Urothelium cell line (cell line): ENCODE data around the gene NADSYN1.
"Not testable (repeated sequence)": the region's sequence is repeated elsewhere in the genome, so short reads cannot be mapped to it uniquely, and the experiment has no call there.

Experiments
- DNase-seq: peaks from one replicate; pipeline ENCODE4 v3.0.0; 2011; ENCODE audit warnings: low spot score, mixed read lengths
- FAIRE-seq: peaks from 2 replicates; lab custom pipeline; 2011; peaks lifted over from hg19 to GRCh38; lab: Jason Lieb, UNC

Gene NADSYN1

GRCh38 chr11:71518506-71519471, 65.8 kb downstream of the NADSYN1 start:
- DNase-seq: no peak
- FAIRE-seq: no peak

DNA sequence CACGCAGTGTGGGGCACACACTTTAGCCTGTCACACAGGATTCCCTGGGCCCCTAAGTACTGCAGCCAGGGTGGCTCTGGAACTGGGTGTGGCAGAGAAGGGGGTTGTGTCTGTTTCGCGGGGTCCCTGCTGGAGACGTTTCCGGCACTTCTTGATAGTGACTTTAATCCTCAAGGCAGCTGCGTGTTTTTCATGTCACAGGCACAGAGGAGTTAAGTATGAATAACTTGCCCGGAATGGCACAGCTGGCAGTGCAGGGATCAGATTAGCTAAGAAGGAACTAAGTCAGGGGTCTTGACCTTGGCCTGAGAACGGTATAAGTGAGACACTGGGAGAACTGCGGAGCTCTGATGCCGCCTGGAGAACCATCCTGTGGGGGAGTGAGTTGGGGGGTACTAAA, 66.5 kb downstream of the NADSYN1 start:
- FAIRE-seq: no peak
- DNase-seq: no peak

GRCh38 chr11:71525188-71525937, 72.4 kb downstream of the NADSYN1 start:
- FAIRE-seq (no peak), DNase-seq (no peak)

DNA sequence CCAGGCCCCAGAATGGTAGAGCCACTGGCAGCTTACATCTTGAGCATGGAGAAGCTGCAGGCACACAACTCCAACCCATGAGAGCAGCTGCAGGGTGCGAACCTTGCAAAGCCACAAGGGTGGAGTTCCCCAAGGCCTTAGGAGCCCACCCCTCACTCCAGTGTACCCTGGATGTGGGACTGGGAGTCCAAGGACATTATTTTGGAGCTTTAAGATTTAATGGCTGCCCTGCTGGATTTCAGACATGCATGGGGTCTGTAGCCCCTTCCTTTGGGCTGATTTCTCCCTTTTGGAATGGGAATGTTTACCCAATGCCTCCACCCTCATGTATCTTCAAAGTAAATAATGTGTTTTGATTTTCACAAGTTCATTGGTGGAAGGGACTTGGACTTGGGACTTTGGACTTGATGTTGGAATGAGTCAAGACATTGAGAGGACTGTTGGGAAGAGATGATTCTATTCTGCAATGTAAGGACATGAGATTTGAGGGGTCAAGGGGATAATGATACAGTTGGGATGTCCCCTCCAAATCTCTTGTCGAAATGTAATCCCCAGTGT, 73.0 kb downstream of the NADSYN1 start:
- no peak for FAIRE-seq
- no peak for DNase-seq

DNA sequence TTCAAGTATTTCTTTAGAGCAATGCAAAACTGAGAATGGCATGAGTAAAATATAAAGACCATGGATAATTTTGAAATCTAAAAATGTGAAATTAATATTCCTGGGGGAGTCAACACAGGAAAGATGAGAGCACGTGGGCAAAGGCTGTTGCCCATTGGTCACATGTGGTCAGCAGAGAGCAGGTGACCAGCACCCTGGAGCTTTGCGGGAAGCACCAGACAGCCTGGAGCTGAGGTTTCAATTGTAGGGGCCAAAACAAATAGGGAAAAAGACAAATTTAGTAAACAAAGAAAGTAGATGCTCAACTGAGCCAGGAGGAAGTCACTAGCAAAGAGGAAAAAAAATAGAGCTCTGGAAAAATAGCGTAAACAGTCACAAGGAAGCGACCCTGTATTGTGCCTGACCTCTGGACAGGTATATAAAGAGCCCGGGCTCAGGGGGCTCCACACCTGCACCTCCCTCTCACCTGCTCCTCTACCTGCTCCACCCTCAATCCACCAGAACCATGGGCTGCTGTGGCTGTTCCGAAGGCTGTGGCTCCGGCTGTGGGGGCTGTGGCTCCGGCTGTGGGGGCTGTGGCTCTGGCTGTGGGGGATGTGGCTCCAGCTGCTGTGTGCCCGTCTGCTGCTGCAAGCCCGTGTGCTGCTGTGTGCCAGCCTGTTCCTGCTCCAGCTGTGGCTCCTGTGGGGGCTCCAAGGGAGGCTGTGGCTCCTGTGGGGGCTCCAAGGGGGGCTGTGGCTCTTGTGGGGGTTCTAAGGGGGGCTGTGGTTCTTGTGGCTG, 74.0 kb downstream of the NADSYN1 start, which contains the start of gene KRTAP5-7:
Gene KRTAP5-7, plus strand, starts transcription at position 472 of the 780 bp plus-strand sequence. Its CDS starts 34 bp downstream, at position 506.
- not testable (repeated sequence) for FAIRE-seq, DNase-seq

GRCh38 chr11:71527576-71528210, 74.7 kb downstream of the NADSYN1 start:
- FAIRE-seq (no peak), DNase-seq (no peak)

- FAIRE-seq (no peak), DNase-seq (no peak)
Measured at GRCh38 chr11:71530602-71531001, 77.6 kb downstream of the NADSYN1 start.

GRCh38 chr11:71532036-71532610, 79.1 kb downstream of the NADSYN1 start:
- no peak for DNase-seq
- no peak for FAIRE-seq

DNA sequence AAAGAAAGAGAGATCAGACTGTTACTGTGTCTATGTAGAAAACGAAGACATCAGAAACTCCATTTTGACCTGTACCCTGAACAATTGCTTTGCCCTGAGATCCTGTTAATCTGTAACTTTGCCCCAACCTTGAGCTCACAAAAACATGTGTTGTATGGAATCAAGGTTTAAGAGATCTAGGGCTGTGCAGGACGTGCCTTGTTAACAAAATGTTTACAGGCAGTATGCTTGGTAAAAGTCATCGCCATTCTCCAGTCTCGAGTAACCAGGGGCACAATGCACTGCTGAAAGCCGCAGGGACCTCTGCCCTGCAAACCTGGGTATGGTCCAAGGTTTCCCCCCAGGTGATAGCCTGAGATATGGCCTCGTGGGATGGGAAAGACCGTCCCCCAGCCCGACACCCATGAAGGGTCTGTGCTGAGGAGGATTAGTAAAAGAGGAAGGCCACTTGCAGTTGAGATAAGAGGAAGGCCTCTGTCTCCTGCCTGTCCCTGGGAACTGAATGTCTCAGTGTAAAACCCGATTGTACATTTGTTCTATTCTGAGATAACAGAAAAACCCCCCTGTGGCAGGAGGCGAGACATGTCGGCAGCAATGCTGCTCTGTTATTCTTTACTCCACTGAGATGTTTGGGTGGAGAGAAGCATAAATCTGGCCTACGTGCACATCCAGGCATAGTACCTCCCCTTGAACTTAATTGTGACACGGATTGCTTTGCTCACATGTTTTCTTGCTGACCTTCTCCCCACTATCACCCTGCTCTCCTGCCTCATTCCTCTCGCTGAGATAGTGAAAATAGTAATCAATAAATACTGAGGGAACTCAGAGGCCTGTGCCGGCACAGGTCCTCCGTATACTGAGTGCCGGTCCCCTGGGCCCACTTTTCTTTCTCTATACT, 82.0 kb downstream of the NADSYN1 start:
- FAIRE-seq, DNase-seq: not testable (repeated sequence)

DNA sequence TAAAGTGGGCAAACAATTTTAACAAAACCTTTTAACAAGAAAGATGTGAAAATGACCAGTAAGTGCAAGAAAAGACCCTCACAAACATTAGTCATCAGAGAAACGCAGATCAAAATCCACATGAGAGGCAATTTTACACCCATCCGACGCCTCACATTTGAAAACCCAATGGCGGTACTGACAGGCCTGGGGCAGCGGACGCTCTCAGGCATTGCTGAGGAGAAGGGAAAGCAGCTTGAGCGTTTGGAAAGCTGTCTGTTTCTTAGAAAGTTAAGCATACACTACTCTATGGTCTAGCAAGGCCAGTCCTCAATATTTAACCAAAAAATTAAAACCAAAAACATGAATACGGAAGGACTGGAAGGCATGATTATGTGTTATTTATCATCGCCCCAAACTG, 82.8 kb downstream of the NADSYN1 start:
- DNase-seq (no peak), FAIRE-seq (no peak)

- no peak for DNase-seq
Measured at GRCh38 chr11:71537537-71537936, 84.5 kb downstream of the NADSYN1 start.

DNA sequence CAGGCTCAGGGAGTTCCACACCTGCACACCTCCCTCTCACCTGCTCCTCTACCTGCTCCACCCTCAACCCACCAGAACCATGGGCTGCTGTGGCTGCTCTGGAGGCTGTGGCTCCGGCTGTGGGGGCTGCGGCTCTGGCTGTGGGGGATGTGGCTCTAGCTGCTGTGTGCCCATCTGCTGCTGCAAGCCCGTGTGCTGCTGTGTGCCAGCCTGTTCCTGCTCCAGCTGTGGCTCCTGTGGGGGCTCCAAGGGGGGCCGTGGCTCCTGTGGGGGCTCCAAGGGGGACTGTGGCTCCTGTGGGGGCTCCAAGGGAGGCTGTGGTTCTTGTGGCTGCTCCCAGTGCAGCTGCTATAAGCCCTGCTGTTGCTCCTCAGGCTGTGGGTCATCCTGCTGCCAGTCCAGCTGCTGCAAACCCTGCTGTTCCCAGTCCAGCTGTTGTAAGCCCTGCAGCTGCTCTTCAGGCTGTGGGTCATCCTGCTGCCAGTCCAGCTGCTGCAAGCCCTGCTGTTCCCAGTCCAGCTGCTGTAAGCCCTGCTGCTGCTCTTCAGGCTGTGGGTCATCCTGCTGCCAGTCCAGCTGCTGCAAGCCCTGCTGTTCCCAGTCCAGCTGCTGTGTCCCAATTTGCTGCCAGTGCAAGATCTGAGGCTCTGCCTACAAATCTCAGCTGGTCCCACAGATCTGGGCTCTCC, 85.1 kb downstream of the NADSYN1 start, which contains the start of gene KRTAP5-8:
Gene KRTAP5-8, plus strand, starts transcription at position 49 of the 689 bp plus-strand sequence. Its CDS starts 31 bp downstream, at position 80.
- not testable (repeated sequence) for FAIRE-seq, DNase-seq

More at GRCh38 chr11:71537537-71537936, 84.5 kb downstream of the NADSYN1 start:
- FAIRE-seq: no peak

DNA sequence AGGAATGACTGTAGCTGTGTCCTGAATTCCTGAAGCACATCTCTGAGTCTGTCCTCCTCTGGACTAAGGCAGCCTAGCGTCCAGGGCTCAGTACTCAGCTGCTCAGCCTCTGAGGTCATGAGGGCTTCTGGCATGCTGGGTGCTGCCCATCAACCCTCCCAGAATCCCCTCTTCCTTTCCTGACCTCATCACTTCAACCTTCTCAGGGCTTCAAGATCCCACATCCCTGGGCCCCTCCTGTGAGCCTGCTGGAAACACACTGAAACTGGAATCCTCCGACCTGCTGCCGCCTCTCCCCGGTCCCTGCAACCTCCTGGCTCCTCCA, 85.6 kb downstream of the NADSYN1 start:
- DNase-seq (no peak), FAIRE-seq (no peak)

- FAIRE-seq: no peak
- DNase-seq: no peak
Measured at GRCh38 chr11:71539017-71539416, 86.0 kb downstream of the NADSYN1 start.

DNA sequence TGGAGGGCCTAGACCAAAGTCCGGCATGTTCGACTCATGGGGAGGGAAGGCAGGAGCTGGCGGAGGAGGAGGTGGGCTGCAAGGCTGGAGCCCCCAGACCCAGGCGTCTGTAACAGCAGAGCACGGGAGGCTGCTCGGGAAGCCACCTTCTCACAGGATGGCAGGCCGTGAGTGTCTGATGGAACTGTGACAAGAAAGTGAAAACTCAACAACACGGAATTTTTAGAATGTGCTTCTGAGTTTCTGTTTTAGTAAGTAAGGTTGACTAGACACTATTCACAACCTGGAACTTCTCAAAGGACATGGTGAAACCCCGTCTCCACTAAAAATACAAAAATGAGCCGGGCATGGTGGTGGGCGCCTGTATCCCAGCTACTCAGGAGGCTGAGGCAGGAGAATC, 87.0 kb downstream of the NADSYN1 start:
- FAIRE-seq, DNase-seq: not testable (repeated sequence)

DNA sequence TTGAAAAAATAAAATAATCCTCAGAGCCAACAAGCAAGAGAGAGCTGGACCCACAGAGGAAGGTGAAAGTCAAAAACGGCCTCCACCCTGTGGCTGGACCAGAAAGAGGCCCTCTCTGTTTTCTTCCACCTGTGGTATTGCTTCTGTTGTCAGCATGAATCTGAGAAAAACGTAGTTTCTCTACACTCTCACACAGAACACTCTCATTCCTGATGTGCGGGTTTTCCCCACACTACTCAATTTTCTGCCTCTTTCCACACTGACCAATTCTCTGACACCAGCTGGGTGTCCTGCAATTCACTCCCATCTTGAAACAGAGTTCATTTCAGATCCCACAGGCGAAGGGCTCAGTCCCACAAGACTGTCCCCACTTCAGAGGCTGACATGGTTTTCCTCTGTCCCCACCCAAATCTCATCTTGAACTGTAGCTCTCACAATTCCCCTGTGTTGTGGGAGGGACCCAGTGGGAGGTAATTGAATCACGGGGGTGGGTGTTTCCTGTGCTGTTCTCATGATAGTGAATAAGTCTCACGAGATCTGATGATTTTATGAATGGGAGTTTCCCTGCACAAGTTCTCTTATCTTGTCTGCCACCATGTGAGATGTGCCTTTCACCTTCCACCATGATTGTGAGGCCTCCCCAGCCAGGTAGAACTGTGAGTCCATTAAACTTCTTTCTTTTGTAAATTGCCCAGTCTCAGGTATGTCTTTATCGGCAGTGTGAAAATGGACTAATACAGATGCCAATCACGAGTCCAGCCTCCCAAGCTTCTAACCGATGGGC, 87.7 kb downstream of the NADSYN1 start:
- not testable (repeated sequence) for FAIRE-seq, DNase-seq

- FAIRE-seq (no peak), DNase-seq (no peak)
Measured at GRCh38 chr11:71542382-71542781, 89.4 kb downstream of the NADSYN1 start.
